NK-92 (cell line): ENCODE results near the gene ENTPD1.
"Not testable (repeated sequence)": the region's sequence is repeated elsewhere in the genome, so short reads cannot be mapped to it uniquely, and the experiment has no call there.

Experiments used
- DNase-seq: peaks from one replicate; lab custom pipeline; 2025; ENCODE audit not compliant: unreplicated experiment; lab: John Stamatoyannopoulos, UW

Gene ENTPD1

GRCh38 chr10:95756041-95756761 is at the start of gene ENTPD1:
TSS of gene ENTPD1 (plus strand) at chr10:95756163. CDS start at chr10:95756240, 77 bp downstream.
- DNase-seq, result no peak

- no peak for DNase-seq
These were observed 49.4 kb upstream of the ENTPD1 start for GRCh38 chr10:95706573-95706972.

- DNase-seq, result no peak
These were observed 49.0 kb upstream of the ENTPD1 start for GRCh38 chr10:95706990-95707389.

- no peak for DNase-seq
These were observed 44.5 kb upstream of the ENTPD1 start for GRCh38 chr10:95711492-95711891.

GRCh38 chr10:95716466-95716865 is 39.5 kb upstream of the ENTPD1 start:
- DNase-seq, result no peak

- no peak for DNase-seq
These were observed 39.1 kb upstream of the ENTPD1 start for GRCh38 chr10:95716866-95717265.

GRCh38 chr10:95720745-95721144 is 35.2 kb upstream of the ENTPD1 start:
- not testable (repeated sequence) for DNase-seq

GRCh38 chr10:95722496-95722895 is 33.5 kb upstream of the ENTPD1 start:
- DNase-seq, result not testable (repeated sequence)

GRCh38 chr10:95728526-95728925 is 27.4 kb upstream of the ENTPD1 start:
- no peak for DNase-seq

- no peak for DNase-seq
These were observed 26.5 kb upstream of the ENTPD1 start for GRCh38 chr10:95729323-95730055.

- DNase-seq, result no peak
These were observed 25.7 kb upstream of the ENTPD1 start for GRCh38 chr10:95730233-95730632.

- not testable (repeated sequence) for DNase-seq
These were observed 23.1 kb upstream of the ENTPD1 start for GRCh38 chr10:95732907-95733306.

GRCh38 chr10:95739056-95739455 is 16.9 kb upstream of the ENTPD1 start:
- no peak for DNase-seq

- no peak for DNase-seq
These were observed 14.0 kb upstream of the ENTPD1 start for GRCh38 chr10:95741807-95742467.

- no peak for DNase-seq
These were observed 13.5 kb upstream of the ENTPD1 start for GRCh38 chr10:95742485-95742884.

- DNase-seq, result no peak
These were observed 12.9 kb upstream of the ENTPD1 start for GRCh38 chr10:95742962-95743535.

GRCh38 chr10:95745501-95745900 is 10.5 kb upstream of the ENTPD1 start:
- DNase-seq, result no peak

- DNase-seq, result no peak
These were observed 7.6 kb upstream of the ENTPD1 start for GRCh38 chr10:95748349-95748748.

- DNase-seq, result no peak
These were observed 405 bp upstream of the ENTPD1 start for GRCh38 chr10:95755511-95756004.

GRCh38 chr10:95756809-95757684 is 1.1 kb downstream of the ENTPD1 start:
- DNase-seq, result no peak
